Measurements from ENCODE around the gene CST11. TPM values are rescaled to one million over a fixed set of nuclear protein-coding genes. Genes with fewer than 3 reads are reported as not detected.

Gene CST11
- total and polyA plus RNA-seq, 9 of the 15 experiments (the other 6 are each of a cell fraction or from before 2014, with no cell fraction given), result not detected

- no peak for TF ChIP-seq PREB (CRISPR knock-in tag; IDR thresholded peaks at IDR 0.05)
- no peak for TF ChIP-seq STAT6 (CRISPR knock-in tag; IDR thresholded peaks at IDR 0.05)
- peak; percentile 38; the same call in 1 of the 2 replicates for TF ChIP-seq ARID1B (IDR thresholded peaks at IDR 0.05)
- no peak for TF ChIP-seq GATAD2B (IDR thresholded peaks at IDR 0.05; ENCODE audit: borderline replicate concordance)
- no peak for TF ChIP-seq ZNF449 (CRISPR knock-in tag; IDR thresholded peaks at IDR 0.05)
- no peak for TF ChIP-seq ZBTB33 (CRISPR knock-in tag; IDR thresholded peaks at IDR 0.05)
- TF ChIP-seq PHB (CRISPR knock-in tag; IDR thresholded peaks at IDR 0.05), result no peak
- TF ChIP-seq MTA2 (IDR thresholded peaks at IDR 0.05; ENCODE audit: low read depth), result no peak
- TF ChIP-seq CLOCK (CRISPR knock-in tag; IDR thresholded peaks at IDR 0.05; ENCODE audit: borderline replicate concordance), result no peak
- TF ChIP-seq SIX5 (IDR thresholded peaks at IDR 0.05; ENCODE audit: borderline replicate concordance in 1 of 2, insufficient read depth in 1 of 2, low read depth in 1 of 2, low read length in 2 of 2), result no peak
- TF ChIP-seq HOXB6 (CRISPR knock-in tag; IDR thresholded peaks at IDR 0.05; ENCODE audit: borderline replicate concordance), result no peak
- TF ChIP-seq HDAC1 (IDR thresholded peaks at IDR 0.05), result no peak
Measured at GRCh38 chr20:23419995-23420901, 32.4 kb downstream of the CST11 start (continued).
